Fibroblast of lung (primary cell): ENCODE results near the gene MYL11. TPM values are rescaled to one million over a fixed set of nuclear protein-coding genes. Genes with fewer than 3 reads are reported as not detected.

ENCODE experiments used
- DNase-seq, 2 donors: peaks; one replicate each; pipeline versions ENCODE4 v3.0.0 to v3.0.0-alpha.2; 2010; ENCODE audit warnings: low read depth in 2 of 2
- H2AFZ ChIP-seq: 2 replicates; pipeline ENCODE4 v1.5.1; 2012; ENCODE audit warnings: low read length, control low read depth, inconsistent platforms
- H3K27ac ChIP-seq: 2 replicates; pipeline ENCODE4 v1.5.1; 2011; ENCODE audit warnings: low read length, control low read depth; ENCODE audit not compliant: insufficient read depth
- H3K27me3 ChIP-seq: 2 replicates; pipeline ENCODE4 v1.5.1; 2011; ENCODE audit warnings: mild to moderate bottlenecking, low read length; ENCODE audit not compliant: control insufficient read depth, insufficient read depth
- H3K36me3 ChIP-seq: 2 replicates; pipeline ENCODE4 v1.5.1; 2011; ENCODE audit warnings: low read length; ENCODE audit not compliant: control insufficient read depth, insufficient read depth
- H3K4me1 ChIP-seq: 2 replicates; pipeline ENCODE4 v1.5.1; 2011; ENCODE audit warnings: low read length; ENCODE audit not compliant: control insufficient read depth, insufficient read depth; ENCODE audit errors: extremely low read depth
- H3K4me2 ChIP-seq: 2 replicates; pipeline ENCODE4 v1.5.1; 2011; ENCODE audit warnings: low read length, control low read depth; ENCODE audit not compliant: insufficient read depth; ENCODE audit errors: extremely low read depth
- H3K4me3 ChIP-seq, 4 experiments: fragments of 200-600 bp in 1 of 4; sonication (generic) in 1 of 4; replicated peaks in 1 of 4; 2 replicates each; pipeline ENCODE4 v1.5.1; 2011 to 2016; ENCODE audit warnings: low read length in 4 of 4, low read depth in 3 of 4, mild to moderate bottlenecking in 3 of 4, control low read depth in 2 of 4, inconsistent platforms in 1 of 4, mixed read lengths in 1 of 4; ENCODE audit not compliant: insufficient read depth in 1 of 4; ENCODE audit errors: control extremely low read depth in 1 of 4
- H3K79me2 ChIP-seq: 2 replicates; pipeline ENCODE4 v1.5.1; 2012; ENCODE audit warnings: mild to moderate bottlenecking, low read length, inconsistent platforms; ENCODE audit not compliant: control insufficient read depth, insufficient read depth
- H3K9ac ChIP-seq: 2 replicates; pipeline ENCODE4 v1.5.1; 2011; ENCODE audit warnings: mild to moderate bottlenecking, low read length, control low read depth; ENCODE audit not compliant: insufficient read depth
- H3K9me3 ChIP-seq: 2 replicates; pipeline ENCODE4 v1.5.1; 2012; ENCODE audit warnings: low read depth, low read length; ENCODE audit not compliant: control insufficient read depth, insufficient read depth
- H4K20me1 ChIP-seq: 2 replicates; pipeline ENCODE4 v1.5.1; 2011; ENCODE audit warnings: low read length; ENCODE audit not compliant: control insufficient read depth, insufficient read depth; ENCODE audit errors: extremely low read depth
- EZH2 ChIP-seq: IDR thresholded peaks from 2 replicates; pipeline ENCODE4 v1.5.1; 2012; ENCODE audit warnings: low read length, control low read depth, mild to moderate bottlenecking; ENCODE audit errors: missing control alignments
- polyA plus RNA-seq, 2 donors: library from polyadenylated mRNA; depleted of rRNA in 1 of 2; stranded (reverse) in 1 of 2; unstranded in 1 of 2; fragments of >200 nt; gene quantifications; 2 replicates each; pipeline ENCODE4 v1.2.1, GENCODE V29; 2011 to 2012; ENCODE audit warnings: missing spikeins in 1 of 2
- total RNA-seq: library from RNA; depleted of rRNA; stranded (reverse); fragments of >200 nt; gene quantifications from 2 replicates; pipeline ENCODE4 v1.2.1, GENCODE V29; 2014
- TF ChIP-seq, protein P1 (sequence below), 2 donors: IDR thresholded peaks in 1 of 2; conservative IDR thresholded peaks in 1 of 2; 1 replicate in 1 of 2; 2 replicates in 1 of 2; pipeline ENCODE4 v1.5.1; 2011 to 2012; ENCODE audit warnings: low read length in 2 of 2, control low read depth in 1 of 2, inconsistent platforms in 1 of 2, low read depth in 1 of 2, mild to moderate bottlenecking in 1 of 2

MYL11 gene
- total and polyA plus RNA-seq, 2 donors (not counting 1 experiment from before 2014, with no cell fraction given), result 0.45 TPM; not detected in 1

DNA sequence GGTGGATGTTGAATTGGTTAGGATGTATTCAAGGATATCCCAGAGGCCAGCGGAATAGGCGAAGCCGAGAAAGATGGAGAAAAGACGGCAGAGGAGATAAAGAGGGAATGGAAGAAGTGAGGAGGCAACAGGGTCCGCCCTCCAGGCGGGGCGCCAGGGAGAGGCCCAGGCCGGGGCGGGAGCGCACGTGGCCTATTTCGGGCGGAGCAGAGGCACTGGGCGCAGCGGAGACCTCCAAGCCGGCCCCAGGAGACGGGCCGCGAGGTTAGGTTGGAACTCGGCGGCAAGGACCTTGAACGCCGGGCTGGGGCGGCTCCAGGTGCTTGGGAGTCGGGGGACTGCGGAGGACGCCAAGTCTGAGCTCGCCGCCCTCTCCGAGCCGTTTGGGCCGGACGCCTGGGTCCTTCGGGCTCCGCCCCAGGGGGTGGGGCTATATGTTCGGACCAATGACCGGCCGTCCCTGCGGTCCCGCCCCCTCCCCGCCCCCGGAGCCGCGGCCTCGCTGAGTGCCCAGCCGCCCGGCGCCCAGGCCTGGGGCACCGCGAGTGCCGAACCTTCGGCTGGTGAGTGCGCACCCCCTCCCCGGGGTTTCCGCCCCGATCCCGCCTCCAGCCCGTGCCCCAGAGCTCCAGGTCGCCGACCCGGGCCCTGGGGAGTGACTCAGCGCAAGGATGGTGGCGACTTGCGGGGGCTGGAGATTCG lies 32.7 kb downstream of the MYL11 start, which contains the start of gene ZNF771:
Gene ZNF771, plus strand, starts transcription at position 505 of the 702 bp plus-strand sequence. CDS start 448 bp downstream, outside the sequence.
- peaks cover 2% of the 10 kb centered on the region for H3K36me3 ChIP-seq
- peak within 1 kb of the TSS; percentile 98 for H2AFZ ChIP-seq

DNA sequence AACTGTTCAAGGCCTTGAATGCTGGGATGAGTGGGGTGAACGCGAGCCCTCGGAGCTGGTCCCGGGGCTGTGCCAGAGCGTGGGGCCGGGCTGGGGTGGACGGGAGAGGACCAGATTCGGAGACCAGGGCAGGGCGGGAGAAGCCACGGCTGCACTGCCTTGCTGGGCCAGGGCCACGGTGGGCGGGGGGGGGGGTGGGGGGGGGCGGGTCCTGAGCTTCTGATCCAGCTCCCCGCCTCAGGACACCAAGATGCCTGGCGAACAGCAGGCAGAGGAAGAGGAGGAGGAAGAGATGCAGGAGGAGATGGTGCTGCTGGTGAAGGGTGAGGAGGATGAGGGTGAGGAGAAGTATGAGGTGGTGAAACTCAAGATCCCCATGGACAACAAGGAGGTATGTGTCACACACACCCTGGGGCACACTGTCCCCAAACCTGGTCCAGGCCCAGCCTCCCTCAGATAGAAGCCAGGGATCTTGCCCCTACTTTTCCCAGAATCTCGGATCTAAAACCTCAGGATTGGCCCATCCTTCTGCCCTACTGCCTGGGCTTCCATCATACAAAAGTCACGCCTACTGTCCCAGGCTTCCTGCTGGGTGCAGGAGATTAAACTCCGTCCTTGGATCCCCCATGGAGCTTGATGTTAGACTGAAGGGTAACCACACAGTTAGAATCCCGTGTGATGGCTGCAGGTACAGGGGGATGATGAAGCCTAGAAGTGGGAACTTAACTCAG lies 33.4 kb downstream of the MYL11 start:
- Histone ChIP-seq H2AFZ (peak overlapping the region; percentile 46), H3K9ac (peak overlapping the region; percentile 72), H3K79me2 (peaks cover 5% of the 10 kb centered on the region), H3K27me3 (no peaks in the 10 kb centered on the region), H3K9me3 (no peaks in the 10 kb centered on the region), H3K36me3 (peaks cover 2% of the 10 kb centered on the region), H4K20me1 (no peaks in the 10 kb centered on the region), H3K4me1 (peaks cover 4% of the 10 kb centered on the region), H3K27ac (peak overlapping the region; percentile 81), H3K4me3 (peak overlapping the region; percentile 58 to 82 (median 67)), H3K4me2 (peak overlapping the region; percentile 89)
- DNase-seq, result no peak
- TF ChIP-seq, protein P1, sequence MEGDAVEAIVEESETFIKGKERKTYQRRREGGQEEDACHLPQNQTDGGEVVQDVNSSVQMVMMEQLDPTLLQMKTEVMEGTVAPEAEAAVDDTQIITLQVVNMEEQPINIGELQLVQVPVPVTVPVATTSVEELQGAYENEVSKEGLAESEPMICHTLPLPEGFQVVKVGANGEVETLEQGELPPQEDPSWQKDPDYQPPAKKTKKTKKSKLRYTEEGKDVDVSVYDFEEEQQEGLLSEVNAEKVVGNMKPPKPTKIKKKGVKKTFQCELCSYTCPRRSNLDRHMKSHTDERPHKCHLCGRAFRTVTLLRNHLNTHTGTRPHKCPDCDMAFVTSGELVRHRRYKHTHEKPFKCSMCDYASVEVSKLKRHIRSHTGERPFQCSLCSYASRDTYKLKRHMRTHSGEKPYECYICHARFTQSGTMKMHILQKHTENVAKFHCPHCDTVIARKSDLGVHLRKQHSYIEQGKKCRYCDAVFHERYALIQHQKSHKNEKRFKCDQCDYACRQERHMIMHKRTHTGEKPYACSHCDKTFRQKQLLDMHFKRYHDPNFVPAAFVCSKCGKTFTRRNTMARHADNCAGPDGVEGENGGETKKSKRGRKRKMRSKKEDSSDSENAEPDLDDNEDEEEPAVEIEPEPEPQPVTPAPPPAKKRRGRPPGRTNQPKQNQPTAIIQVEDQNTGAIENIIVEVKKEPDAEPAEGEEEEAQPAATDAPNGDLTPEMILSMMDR (conservative IDR thresholded peaks at IDR 0.05 in 1 of 2, IDR thresholded peaks at IDR 0.05 in 1 of 2; ENCODE audit: low read depth in 1 of 2, low read length in 2 of 2), result no peak
- no peak for TF ChIP-seq EZH2

More for the DNA sequence above, 32.7 kb downstream of the MYL11 start, which contains the start of gene ZNF771:
- Histone ChIP-seq H3K27ac (peak within 1 kb of the TSS; percentile 81), H3K27me3 (no peaks in the 10 kb centered on the region), H3K4me1 (peaks cover 4% of the 10 kb centered on the region), H3K9ac (peak within 1 kb of the TSS; percentile 72), H3K9me3 (no peaks in the 10 kb centered on the region), H3K4me3 (peak within 1 kb of the TSS; percentile 58 to 82 (median 67)), H3K4me2 (peak within 1 kb of the TSS; percentile 89), H3K79me2 (peaks cover 5% of the 10 kb centered on the region), H4K20me1 (no peaks in the 10 kb centered on the region)
- peak; percentile 82 to 87 for DNase-seq
- TF ChIP-seq, protein P1 (conservative IDR thresholded peaks at IDR 0.05 in 1 of 2, IDR thresholded peaks at IDR 0.05 in 1 of 2; ENCODE audit: low read depth in 1 of 2, low read length in 2 of 2), result no peak
- TF ChIP-seq EZH2, result no peak
